IMR-90 (cell line): ENCODE results near the gene ITFG1. TPM values are rescaled to one million over a fixed set of nuclear protein-coding genes. Genes with fewer than 3 reads are reported as not detected.

Experiments used
- ATAC-seq: fragments of 200-7000 bp; cut with Tn5 transposase; 2 replicates; pipeline ENCODE4 v1.9.1; 2020; ENCODE audit warnings: low read depth, mild to moderate bottlenecking, moderate library complexity
- BruUV-seq: library from RNA; stranded (reverse); fragments of 400-500 nt; replicated peaks from 2 replicates; lab custom pipeline; 2021; lab: Mats Ljungman, UMichigan
- CTCF ChIA-PET: fragments of 300-600 bp; formaldehyde crosslinking; extraction: SDS; loops from one replicate; lab custom pipeline; 2021; ENCODE audit warnings: antibody characterized with exemption; lab: Yijun Ruan, JAX
- POLR2A ChIA-PET: fragments of 300-600 bp; sonication (Branson Sonifier 250); formaldehyde crosslinking; loops from one replicate; lab custom pipeline; 2022; ENCODE audit warnings: antibody characterized with exemption; ENCODE audit not compliant: unreplicated experiment; lab: Charles Lee
- DNase-seq: peaks from one replicate; pipeline ENCODE4 v3.0.0; 2013
- H2AFZ ChIP-seq: replicated peaks from 2 replicates; pipeline ENCODE3; 2013; ENCODE audit warnings: low read length, mild to moderate bottlenecking; ENCODE audit not compliant: poor library complexity
- H2AK5ac ChIP-seq: 2 replicates; pipeline ENCODE4 v1.6.1; 2013; ENCODE audit warnings: low read depth, low read length, inconsistent platforms
- H2AK9ac ChIP-seq: replicated peaks from 2 replicates; pipeline ENCODE3; 2013; ENCODE audit warnings: mild to moderate bottlenecking, low read depth, low read length, moderate library complexity; ENCODE audit not compliant: poor library complexity
- H2BK120ac ChIP-seq: 2 replicates; pipeline ENCODE4 v1.6.1; 2013; ENCODE audit warnings: low read depth, low read length, inconsistent platforms
- H2BK15ac ChIP-seq: 3 replicates; pipeline ENCODE4 v1.6.1; 2013; ENCODE audit warnings: low read depth, low read length, inconsistent platforms
- H2BK20ac ChIP-seq: 2 replicates; pipeline ENCODE4 v1.6.1; 2013; ENCODE audit warnings: low read depth, mild to moderate bottlenecking, inconsistent platforms, low read length, moderate library complexity
- H2BK5ac ChIP-seq: 2 replicates; pipeline ENCODE4 v1.6.1; 2013; ENCODE audit warnings: mild to moderate bottlenecking, low read depth, low read length, inconsistent platforms; ENCODE audit not compliant: poor library complexity, severe bottlenecking
- H3K14ac ChIP-seq: replicated peaks from 2 replicates; pipeline ENCODE4 v1.6.1; 2013; ENCODE audit warnings: low read depth, low read length, inconsistent platforms
- H3K18ac ChIP-seq: 2 replicates; pipeline ENCODE4 v1.6.1; 2013; ENCODE audit warnings: low read depth, low read length, control low read depth
- H3K23ac ChIP-seq: 2 replicates; pipeline ENCODE4 v1.6.1; 2013; ENCODE audit warnings: low read depth, low read length, inconsistent platforms
- H3K27ac ChIP-seq: 2 replicates; pipeline ENCODE4 v1.5.1; 2013; ENCODE audit warnings: mild to moderate bottlenecking, control low read depth, low read length; ENCODE audit not compliant: insufficient read depth
- H3K27me3 ChIP-seq: 2 replicates; pipeline ENCODE4 v1.6.1; 2013; ENCODE audit warnings: low read length; ENCODE audit not compliant: control insufficient read depth, insufficient read depth
- H3K36me3 ChIP-seq: 2 replicates; pipeline ENCODE4 v1.6.1; 2013; ENCODE audit warnings: low read length, mixed read lengths; ENCODE audit not compliant: control insufficient read depth, insufficient read depth
- H3K4ac ChIP-seq: 2 replicates; pipeline ENCODE4 v1.6.1; 2013; ENCODE audit warnings: low read depth, low read length, inconsistent platforms
- H3K4me1 ChIP-seq: 2 replicates; pipeline ENCODE4 v1.6.1; 2013; ENCODE audit warnings: low read length, mixed read lengths; ENCODE audit not compliant: control insufficient read depth, insufficient read depth
- H3K4me2 ChIP-seq: 2 replicates; pipeline ENCODE4 v1.6.1; 2013; ENCODE audit warnings: low read depth, mild to moderate bottlenecking, control low read depth, low read length, moderate library complexity
- H3K4me3 ChIP-seq: 2 replicates; pipeline ENCODE4 v1.5.1; 2013; ENCODE audit warnings: low read depth, mild to moderate bottlenecking, control low read depth, low read length, moderate library complexity; ENCODE audit not compliant: insufficient read depth
- H3K56ac ChIP-seq: 2 replicates; pipeline ENCODE4 v1.6.1; 2013; ENCODE audit warnings: low read length, inconsistent platforms; ENCODE audit not compliant: insufficient read depth; ENCODE audit errors: extremely low read depth
- H3K79me1 ChIP-seq, 2 experiments: 2 replicates each; pipeline ENCODE4 v1.6.1; 2013; ENCODE audit warnings: low read length in 2 of 2, inconsistent platforms in 1 of 2, low read depth in 1 of 2
- H3K9ac ChIP-seq: 2 replicates; pipeline ENCODE4 v1.6.1; 2013; ENCODE audit warnings: low read depth, low read length, control low read depth
- H3K9me1 ChIP-seq: 2 replicates; pipeline ENCODE4 v1.6.1; 2013; ENCODE audit warnings: low read length, inconsistent platforms; ENCODE audit not compliant: insufficient read depth
- H3K9me3 ChIP-seq: 2 replicates; pipeline ENCODE4 v1.6.1; 2013; ENCODE audit warnings: low read length; ENCODE audit not compliant: control insufficient read depth, insufficient read depth
- H4K20me1 ChIP-seq: 2 replicates; pipeline ENCODE4 v1.6.1; 2013; ENCODE audit warnings: low read length, inconsistent platforms; ENCODE audit not compliant: insufficient read depth
- H4K5ac ChIP-seq: 2 replicates; pipeline ENCODE4 v1.6.1; 2013; ENCODE audit warnings: mild to moderate bottlenecking, low read depth, low read length, control low read depth
- H4K8ac ChIP-seq, 2 experiments: 2 replicates each; pipeline ENCODE4 v1.6.1; 2013; ENCODE audit warnings: low read depth in 2 of 2, low read length in 2 of 2, control low read depth in 1 of 2, inconsistent platforms in 1 of 2
- H4K91ac ChIP-seq: 2 replicates; pipeline ENCODE4 v1.6.1; 2013; ENCODE audit warnings: low read depth, low read length, inconsistent platforms; ENCODE audit not compliant: insufficient read depth
- BHLHE40 ChIP-seq: fragments of 150-350 bp; IDR thresholded peaks from 2 replicates; pipeline ENCODE4 v1.6.1; 2016; ENCODE audit warnings: mild to moderate bottlenecking, low read depth, low read length
- CHD1 ChIP-seq: IDR thresholded peaks from 2 replicates; pipeline ENCODE4 v1.6.1; 2012; ENCODE audit warnings: low read depth, low read length, improper control_type of control experiment
- CTCF ChIP-seq: conservative IDR thresholded peaks from 2 replicates; pipeline ENCODE4 v1.5.1; 2012; ENCODE audit warnings: mild to moderate bottlenecking, low read depth, low read length, improper control_type of control experiment
- FOS ChIP-seq: fragments of 150-350 bp; IDR thresholded peaks from 2 replicates; pipeline ENCODE4 v1.6.1; 2016; ENCODE audit warnings: low read depth, low read length
- MAFK ChIP-seq: IDR thresholded peaks from 2 replicates; pipeline ENCODE4 v1.6.1; 2012; ENCODE audit warnings: low read depth, low read length, improper control_type of control experiment
- MAZ ChIP-seq: IDR thresholded peaks from 2 replicates; pipeline ENCODE4 v1.6.1; 2012; ENCODE audit warnings: low read depth, mild to moderate bottlenecking, low read length, improper control_type of control experiment, moderate library complexity, borderline replicate concordance
- MXI1 ChIP-seq: IDR thresholded peaks from 2 replicates; pipeline ENCODE4 v1.6.1; 2012; ENCODE audit warnings: low read depth, mild to moderate bottlenecking, low read length, moderate library complexity, borderline replicate concordance
- POLR2A ChIP-seq: IDR thresholded peaks from 2 replicates; pipeline ENCODE4 v1.6.1; 2012; ENCODE audit warnings: mild to moderate bottlenecking, low read depth, low read length
- RAD21 ChIP-seq: IDR thresholded peaks from 2 replicates; pipeline ENCODE4 v1.6.1; 2012; ENCODE audit warnings: low read length, improper control_type of control experiment
- WGBS, 2 experiments: methylation state at CpG; one replicate each; pipeline versions ENCODE4 v1.1.5 to v1.1.7; 2013; ENCODE audit warnings: missing lambda C conversion rate in 2 of 2; ENCODE audit not compliant: insufficient read length in 1 of 2; ENCODE audit errors: extremely low coverage in 2 of 2; 5-methylcytosine and 5-hydroxymethylcytosine counted together
- dilution Hi-C: fragments of 300-500 bp; cut with HindIII; formaldehyde crosslinking; loops from one replicate; pipeline ENCODE4 v1.14.3; 2018; ENCODE audit warnings: low sequenced_read_pairs; ENCODE audit not compliant: unreplicated experiment
- in situ Hi-C: fragments of 300-500 bp; cut with MboI; formaldehyde crosslinking; loops from 3 replicates; pipeline ENCODE4 v1.14.3; 2019; ENCODE audit warnings: low sequenced_read_pairs, inconsistent platforms, mixed read lengths
- intact Hi-C: fragments of 100-400 bp; cut with micrococcal nuclease; formaldehyde crosslinking; loops from 2 replicates; pipeline ENCODE4 v1.10.0; 2022
- polyA plus RNA-seq, 3 experiments: library from polyadenylated mRNA; depleted of rRNA; stranded (reverse); fragments of >200 nt; gene quantifications; 2 replicates each; pipeline ENCODE4 v1.2.3, GENCODE V29; 2012; ENCODE audit warnings: low replicate concordance in 1 of 3
- total RNA-seq: library from RNA; depleted of rRNA; stranded (reverse); fragments of >200 nt; gene quantifications from 2 replicates; pipeline ENCODE4 v1.2.3, GENCODE V29; 2012

ITFG1 gene
- total and polyA plus RNA-seq, 2 of the 4 experiments (the other 2 are of a cell fraction), result 54.3 to 60.4 TPM

GRCh38 chr16:47465919-47466630 is 5.2 kb upstream of the ITFG1 start:
- Histone ChIP-seq H3K79me1 (peaks cover 14 to 52% of the 10 kb centered on the region in 2 experiments; a peak in 3 of 4 replicates), H3K9me1 (no peaks in the 10 kb centered on the region; the same call in 1 of the 2 replicates), H2BK5ac (no peak overlapping the region), H4K20me1 (no peaks in the 10 kb centered on the region; the same call in 1 of the 2 replicates), H2AK5ac (no peak overlapping the region), H3K4me1 (no peaks in the 10 kb centered on the region; the same call in 1 of the 2 replicates), H2BK20ac (no peak overlapping the region), H3K27ac (no peak overlapping the region), H3K4ac (no peak overlapping the region), H2BK120ac (no peak overlapping the region), H3K56ac (no peak overlapping the region), H3K9ac (no peak overlapping the region), H2AFZ (no peak overlapping the region), H3K36me3 (no peaks in the 10 kb centered on the region), H3K27me3 (no peaks in the 10 kb centered on the region), H2AK9ac (no peak overlapping the region), H2BK15ac (no peak overlapping the region), H3K23ac (no peak overlapping the region), H3K18ac (no peak overlapping the region), H4K5ac (no peak overlapping the region), H3K14ac (no peak overlapping the region), H4K91ac (no peak overlapping the region), H3K4me2 (no peak overlapping the region), H3K9me3 (no peaks in the 10 kb centered on the region), H3K4me3 (no peak overlapping the region), H4K8ac (no peak overlapping the region)
- ATAC-seq, result no peak
- WGBS, 2 experiments, result no CpG with 5 or more reads among the region's 2 CpGs
- CTCF ChIA-PET, result no interaction called here
- no TSS peak for BruUV-seq
- dilution Hi-C loops, result no loop called here
- POLR2A ChIA-PET, result no interaction called here
- intact Hi-C loops, result loop anchor here (10.0 kb wide), 2 partner anchors 269 to 419 kb away; no protein-coding TSS in a partner anchor
- TF ChIP-seq CTCF, result no peak
- TF ChIP-seq BHLHE40, result no peak
- no peak for TF ChIP-seq CHD1
- TF ChIP-seq POLR2A, result no peak
- no peak for TF ChIP-seq FOS
- no peak for TF ChIP-seq RAD21
- no peak for TF ChIP-seq MAZ
- TF ChIP-seq MXI1, result no peak
- TF ChIP-seq MAFK, result no peak
- in situ Hi-C loops, result loop anchor here (25.0 kb wide), 1 partner anchor 696 kb away; the partner anchor contains the start of gene ABCC12
- DNase-seq, result no peak
